GM12878 (cell line): Measurements from ENCODE around the gene SETD2. TPM values are rescaled to one million over a fixed set of nuclear protein-coding genes. Genes with fewer than 3 reads are reported as not detected.

Experiments
- ATAC-seq: fragments of 200-7000 bp; cut with Tn5 transposase; 3 replicates; pipeline ENCODE4 v1.9.1; 2020; ENCODE audit warnings: mild to moderate bottlenecking, moderate library complexity
- BruUV-seq: library from RNA; stranded (reverse); fragments of 400-500 nt; replicated peaks from 2 replicates; lab custom pipeline; 2021; lab: Mats Ljungman, UMichigan
- CTCF ChIA-PET: fragments of 300-600 bp; sonication (Branson Sonifier 250); formaldehyde crosslinking; extraction: SDS; loops from one replicate; lab custom pipeline; 2021; ENCODE audit warnings: inconsistent platforms; lab: Yijun Ruan, JAX
- POLR2A ChIA-PET: fragments of 350-600 bp; formaldehyde crosslinking; extraction: SDS; loops from one replicate; lab custom pipeline; 2021; ENCODE audit warnings: inconsistent platforms; lab: Charles Lee
- RAD21 ChIA-PET: fragments of 300-600 bp; sonication (Branson Sonifier 250); formaldehyde crosslinking; loops from one replicate; lab custom pipeline; 2023; ENCODE audit warnings: antibody characterized with exemption; ENCODE audit not compliant: unreplicated experiment; lab: Charles Lee
- SMC1A ChIA-PET: fragments of 300-600 bp; sonication (Branson Sonifier 250); formaldehyde crosslinking; loops from one replicate; lab custom pipeline; 2023; ENCODE audit not compliant: unreplicated experiment, uncharacterized antibody; lab: Charles Lee
- DNase-seq: peaks from one replicate; pipeline ENCODE4 v3.0.0-alpha.2; 2011; ENCODE audit warnings: low read depth, low spot score
- FAIRE-seq: peaks from 3 replicates; lab custom pipeline; 2011; peaks lifted over from hg19 to GRCh38; lab: Jason Lieb, UNC
- H2AFZ ChIP-seq: 2 replicates; pipeline ENCODE4 v1.6.0; 2011; ENCODE audit warnings: low read depth, low read length, control low read depth; ENCODE audit not compliant: control insufficient read depth
- H3K27ac ChIP-seq: 2 replicates; pipeline ENCODE4 v1.5.1; 2011; ENCODE audit warnings: control low read depth; ENCODE audit not compliant: control insufficient read depth, insufficient read depth
- H3K27me3 ChIP-seq, 2 experiments: replicated peaks in 1 of 2; 2 replicates each; pipeline versions ENCODE4 v1.6.0 to v1.6.1; 2011; ENCODE audit warnings: low read length in 1 of 2; ENCODE audit not compliant: control insufficient read depth in 2 of 2, insufficient read depth in 2 of 2
- H3K36me3 ChIP-seq, 2 experiments: 2 replicates each; pipeline ENCODE4 v1.5.1; 2011; ENCODE audit warnings: low read length in 1 of 2; ENCODE audit not compliant: control insufficient read depth in 2 of 2, insufficient read depth in 2 of 2
- H3K4me1 ChIP-seq: 2 replicates; pipeline ENCODE4 v1.6.1; 2011; ENCODE audit warnings: mild to moderate bottlenecking, low read length, moderate library complexity, mixed read lengths; ENCODE audit not compliant: control insufficient read depth, insufficient read depth
- H3K4me2 ChIP-seq: 2 replicates; pipeline ENCODE4 v1.6.0; 2011; ENCODE audit warnings: control low read depth; ENCODE audit not compliant: control insufficient read depth, insufficient read depth
- H3K4me3 ChIP-seq: fragments of 200-600 bp; sonication (generic); 2 replicates; pipeline ENCODE4 v1.5.1; 2016
- H3K79me2 ChIP-seq: 2 replicates; pipeline ENCODE4 v1.6.0; 2011; ENCODE audit warnings: low read length; ENCODE audit not compliant: control insufficient read depth, insufficient read depth
- H3K9ac ChIP-seq: 2 replicates; pipeline ENCODE4 v1.8.0; 2011; ENCODE audit warnings: low read length, control low read depth, mixed read lengths; ENCODE audit not compliant: control insufficient read depth, insufficient read depth
- H3K9me3 ChIP-seq: replicated peaks from 3 replicates; pipeline ENCODE4 v1.5.1; 2011; ENCODE audit warnings: mild to moderate bottlenecking, low read length; ENCODE audit not compliant: control insufficient read depth, insufficient read depth
- H4K20me1 ChIP-seq: 2 replicates; pipeline ENCODE4 v1.6.0; 2011; ENCODE audit not compliant: control insufficient read depth, insufficient read depth
- BACH1 ChIP-seq: fragments of 450-650 bp; IDR thresholded peaks from 2 replicates; pipeline ENCODE4 v1.6.1; 2017; ENCODE audit warnings: mild to moderate bottlenecking, borderline replicate concordance
- CREM ChIP-seq: IDR thresholded peaks from 2 replicates; pipeline ENCODE4 v1.6.1; 2014; ENCODE audit warnings: antibody characterized with exemption, low read depth
- GATAD2B ChIP-seq: fragments of 450-650 bp; conservative IDR thresholded peaks from 2 replicates; pipeline ENCODE4 v1.6.1; 2017; ENCODE audit warnings: low read depth, mild to moderate bottlenecking, moderate library complexity
- NR2F1 ChIP-seq: fragments of 450-650 bp; conservative IDR thresholded peaks from 2 replicates; pipeline ENCODE4 v1.6.1; 2017; ENCODE audit warnings: mild to moderate bottlenecking
- POLR2AphosphoS5 ChIP-seq: IDR thresholded peaks from 2 replicates; pipeline ENCODE4 v1.6.1; 2011; ENCODE audit warnings: mild to moderate bottlenecking, low read length, inconsistent platforms
- POU2F2 ChIP-seq: IDR thresholded peaks from 3 replicates; pipeline ENCODE4 v1.6.1; 2011; ENCODE audit warnings: low read depth, mild to moderate bottlenecking, low read length, borderline replicate concordance
- SIN3A ChIP-seq: IDR thresholded peaks from 2 replicates; pipeline ENCODE4 v1.6.1; 2012; ENCODE audit warnings: low read depth, low read length, improper control_type of control experiment
- SIX5 ChIP-seq: IDR thresholded peaks from 2 replicates; pipeline ENCODE4 v1.6.1; 2011; ENCODE audit warnings: mild to moderate bottlenecking, low read depth, low read length, moderate library complexity; ENCODE audit not compliant: severe bottlenecking
- SMARCA5 ChIP-seq: fragments of 450-650 bp; IDR thresholded peaks from 2 replicates; pipeline ENCODE4 v1.6.1; 2017; ENCODE audit warnings: mild to moderate bottlenecking
- ZNF207 ChIP-seq: fragments of 450-650 bp; IDR thresholded peaks from 2 replicates; pipeline ENCODE4 v1.6.1; 2014; ENCODE audit warnings: antibody characterized with exemption, mild to moderate bottlenecking, borderline replicate concordance
- ZNF687 ChIP-seq: fragments of 450-650 bp; IDR thresholded peaks from 2 replicates; pipeline ENCODE4 v1.6.1; 2017; ENCODE audit warnings: mild to moderate bottlenecking, moderate library complexity
- WGBS: methylation state at CpG from one replicate; pipeline ENCODE4 v1.1.6; 2016; ENCODE audit warnings: low lambda C conversion rate; ENCODE audit not compliant: insufficient replicate concordance, insufficient coverage; ENCODE audit errors: missing lambda C conversion rate; 5-methylcytosine and 5-hydroxymethylcytosine counted together
- in situ Hi-C: fragments of 300-500 bp; cut with MboI; formaldehyde crosslinking; loops from 9 replicates; pipeline ENCODE4 v1.14.3; 2018; ENCODE audit warnings: mixed read lengths
- intact Hi-C: fragments of 100-400 bp; cut with micrococcal nuclease; formaldehyde crosslinking; loops from one replicate; pipeline ENCODE4 v1.14.2; 2022; ENCODE audit not compliant: unreplicated experiment
- polyA plus RNA-seq, 11 experiments: library from polyadenylated mRNA; depleted of rRNA in 4 of 11; unstranded in 6 of 11; stranded (reverse) in 5 of 11; fragments of >200 nt; fragmentation: Nextera tagmentation in 4 of 11; fragmentation: Illumina TruSeq in 1 of 11; extraction: Ambion mirVana in 4 of 11; extraction: Trizol in 1 of 11; gene quantifications; 1 replicate in 1 of 11; 2 replicates in 10 of 11; pipeline versions ENCODE4 v1.2.1 to v1.2.3, GENCODE V29; 2011 to 2016; ENCODE audit warnings: inconsistent platforms in 2 of 11, missing spikeins in 2 of 11, low read depth in 1 of 11
- total RNA-seq, 4 experiments: library from RNA; depleted of rRNA in 3 of 4; stranded (reverse); fragments of >200 nt in 3 of 4; fragmentation: Illumina TruSeq in 1 of 4; extraction: Trizol in 1 of 4; gene quantifications; 2 replicates each; pipeline versions ENCODE4 v1.2.1 to v1.2.3, GENCODE V29; 2013 to 2021
- TF ChIP-seq, protein P1 (sequence below): IDR thresholded peaks from 2 replicates; pipeline ENCODE4 v1.6.1; 2012; ENCODE audit warnings: improper control_type of control experiment, low read depth, low read length; ENCODE audit not compliant: insufficient replicate concordance

Gene SETD2
- total and polyA plus RNA-seq, 10 of the 15 experiments (the other 5 are each of a cell fraction or from before 2014, with no cell fraction given), result 8.4 to 44.9 (median 24.5) TPM

GRCh38 chr3:47163169-47164006 lies 525 bp downstream of the SETD2 start:
- Histone ChIP-seq H3K36me3 (peaks cover 0 to 4% of the 10 kb centered on the region in 2 experiments; a peak in 1 of 4 replicates), H3K27ac (peak overlapping the region; percentile 74), H3K27me3 (no peaks in the 10 kb centered on the region), H3K4me1 (peaks cover 23% of the 10 kb centered on the region), H3K9ac (peak overlapping the region; percentile 85), H4K20me1 (peaks cover 7% of the 10 kb centered on the region), H3K79me2 (peaks cover 80% of the 10 kb centered on the region), H3K9me3 (no peaks in the 10 kb centered on the region), H3K4me2 (peak overlapping the region; percentile 85), H3K4me3 (peak overlapping the region; percentile 83), H2AFZ (no peak overlapping the region; the same call in 1 of the 2 replicates)
- no TSS peak for BruUV-seq
- SMC1A ChIA-PET, result interaction anchor here (1.0 to 4.0 kb wide), 16 partner anchors 12 to 207 kb away, joined by 3 to 42 read pairs (median 5); no protein-coding TSS in a partner anchor
- CTCF ChIA-PET, result interaction anchor here (0.6 to 4.4 kb wide), 27 partner anchors 12 to 200 kb away, joined by 3 to 82 read pairs (median 5); partner anchors contain the start of genes KIF9 and KLHL18
- intact Hi-C loops, result loop anchor here (2.0 to 10.0 kb wide), 3 partner anchors 119 to 236 kb away; partner anchors contain the start of genes KIF9 and KLHL18
- WGBS, result under 1% methylated on average over 47 of the region's 106 CpGs
- in situ Hi-C loops, result no loop called here
- POLR2A ChIA-PET, result interaction anchor here (0.5 to 2.2 kb wide), 11 partner anchors 22 to 237 kb away, joined by 3 to 10 read pairs (median 3); no protein-coding TSS in a partner anchor
- RAD21 ChIA-PET, result interaction anchor here (0.5 to 4.1 kb wide), 24 partner anchors 10 to 489 kb away, joined by 3 to 56 read pairs (median 6); partner anchors contain the start of genes KIF9 and PTPN23
- peak; percentile 9 for ATAC-seq
- no peak for DNase-seq
- FAIRE-seq, result no peak
- TF ChIP-seq ZNF207 (no peak), POU2F2 (no peak), BACH1 (peak; percentile 24; the same call in 1 of the 2 replicates), ZNF687 (peak; percentile 57), SIN3A (peak; percentile 73), NR2F1 (peak; percentile 73; the same call in 1 of the 2 replicates), GATAD2B (peak; percentile 98), SMARCA5 (peak; percentile 71), POLR2AphosphoS5 (0 out of 2 replicates have a peak, but pooled peaks have one; percentile 41), SIX5 (peak; percentile 11), CREM (0 out of 2 replicates have a peak, but pooled peaks have one; percentile 17)
- TF ChIP-seq, protein P1, sequence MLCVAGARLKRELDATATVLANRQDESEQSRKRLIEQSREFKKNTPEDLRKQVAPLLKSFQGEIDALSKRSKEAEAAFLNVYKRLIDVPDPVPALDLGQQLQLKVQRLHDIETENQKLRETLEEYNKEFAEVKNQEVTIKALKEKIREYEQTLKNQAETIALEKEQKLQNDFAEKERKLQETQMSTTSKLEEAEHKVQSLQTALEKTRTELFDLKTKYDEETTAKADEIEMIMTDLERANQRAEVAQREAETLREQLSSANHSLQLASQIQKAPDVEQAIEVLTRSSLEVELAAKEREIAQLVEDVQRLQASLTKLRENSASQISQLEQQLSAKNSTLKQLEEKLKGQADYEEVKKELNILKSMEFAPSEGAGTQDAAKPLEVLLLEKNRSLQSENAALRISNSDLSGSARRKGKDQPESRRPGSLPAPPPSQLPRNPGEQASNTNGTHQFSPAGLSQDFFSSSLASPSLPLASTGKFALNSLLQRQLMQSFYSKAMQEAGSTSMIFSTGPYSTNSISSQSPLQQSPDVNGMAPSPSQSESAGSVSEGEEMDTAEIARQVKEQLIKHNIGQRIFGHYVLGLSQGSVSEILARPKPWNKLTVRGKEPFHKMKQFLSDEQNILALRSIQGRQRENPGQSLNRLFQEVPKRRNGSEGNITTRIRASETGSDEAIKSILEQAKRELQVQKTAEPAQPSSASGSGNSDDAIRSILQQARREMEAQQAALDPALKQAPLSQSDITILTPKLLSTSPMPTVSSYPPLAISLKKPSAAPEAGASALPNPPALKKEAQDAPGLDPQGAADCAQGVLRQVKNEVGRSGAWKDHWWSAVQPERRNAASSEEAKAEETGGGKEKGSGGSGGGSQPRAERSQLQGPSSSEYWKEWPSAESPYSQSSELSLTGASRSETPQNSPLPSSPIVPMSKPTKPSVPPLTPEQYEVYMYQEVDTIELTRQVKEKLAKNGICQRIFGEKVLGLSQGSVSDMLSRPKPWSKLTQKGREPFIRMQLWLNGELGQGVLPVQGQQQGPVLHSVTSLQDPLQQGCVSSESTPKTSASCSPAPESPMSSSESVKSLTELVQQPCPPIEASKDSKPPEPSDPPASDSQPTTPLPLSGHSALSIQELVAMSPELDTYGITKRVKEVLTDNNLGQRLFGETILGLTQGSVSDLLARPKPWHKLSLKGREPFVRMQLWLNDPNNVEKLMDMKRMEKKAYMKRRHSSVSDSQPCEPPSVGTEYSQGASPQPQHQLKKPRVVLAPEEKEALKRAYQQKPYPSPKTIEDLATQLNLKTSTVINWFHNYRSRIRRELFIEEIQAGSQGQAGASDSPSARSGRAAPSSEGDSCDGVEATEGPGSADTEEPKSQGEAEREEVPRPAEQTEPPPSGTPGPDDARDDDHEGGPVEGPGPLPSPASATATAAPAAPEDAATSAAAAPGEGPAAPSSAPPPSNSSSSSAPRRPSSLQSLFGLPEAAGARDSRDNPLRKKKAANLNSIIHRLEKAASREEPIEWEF, result no peak
